ENCODE data around the gene YIPF2. TPM values are rescaled to one million over a fixed set of nuclear protein-coding genes. Genes with fewer than 3 reads are reported as not detected.
A peak's percentile ranks its signal among the peaks of the same experiment; 100 is the strongest.

Gene YIPF2
- 100 to 1,000 TPM in 1 of 4 donors, 10 to 100 TPM in 3; 23.6 to 134 (median 58.4) TPM for total RNA-seq

DNA sequence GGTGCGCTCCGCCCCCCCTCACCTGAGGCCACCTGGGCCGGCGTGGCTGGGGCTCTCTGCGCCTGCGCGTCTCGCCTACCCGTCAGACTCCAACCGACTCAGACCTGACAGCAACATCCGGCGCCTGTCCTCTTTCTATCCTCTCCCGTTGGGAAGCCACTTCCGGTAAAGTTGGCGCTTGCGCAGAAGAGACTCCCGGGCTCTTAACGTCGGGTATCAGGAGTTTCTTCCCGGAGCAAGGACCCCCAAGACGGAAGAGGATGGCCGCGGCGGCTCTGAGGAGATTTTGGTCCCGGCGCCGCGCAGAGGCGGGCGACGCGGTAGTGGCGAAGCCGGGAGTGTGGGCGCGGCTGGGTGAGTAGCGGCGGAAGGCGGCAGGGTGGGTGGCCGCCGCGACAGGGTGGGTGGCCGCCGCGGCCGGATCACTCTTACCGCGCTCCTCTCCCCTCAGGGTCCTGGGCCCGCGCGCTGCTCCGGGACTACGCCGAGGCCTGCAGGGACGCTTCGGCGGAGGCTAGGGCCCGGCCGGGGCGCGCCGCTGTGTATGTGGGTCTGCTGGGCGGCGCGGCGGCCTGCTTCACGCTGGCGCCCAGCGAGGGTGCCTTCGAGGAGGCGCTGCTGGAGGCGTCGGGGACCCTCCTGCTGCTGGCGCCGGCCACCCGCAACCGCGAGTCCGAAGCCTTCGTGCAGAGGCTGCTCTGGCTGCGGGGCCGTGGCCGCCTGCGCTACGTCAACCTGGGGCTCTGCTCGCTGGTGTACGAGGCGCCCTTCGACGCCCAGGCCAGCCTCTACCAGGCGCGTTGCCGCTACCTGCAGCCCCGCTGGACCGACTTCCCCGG lies at the start of gene YIPF2, which contains the start of gene TIMM29:
Gene YIPF2, minus strand, starts transcription at position 77 of the 839 bp plus-strand sequence. CDS start 229 bp downstream, outside the sequence.
Gene TIMM29, plus strand, starts transcription at position 249 of the 839 bp plus-strand sequence. Its CDS starts 12 bp downstream, at position 261.
- 0% methylated on average over 36 of the region's 96 CpGs; no CpG with 5 or more reads in 1 of the 2 donors for WGBS, 2 donors (ENCODE audit: low coverage in 1 of 2)
- Histone ChIP-seq H3K36me3 (peaks cover 0 to 3% (median 0%) of the 10 kb centered on the region in 4 donors), H3K27me3 (no peaks in the 10 kb centered on the region), H3K27ac (peak within 1 kb of the TSS; percentile 86 to 92 (median 89)), H3K4me3 (peak within 1 kb of the TSS; percentile 65 to 92 (median 77)), H3K9me3 (no peaks in the 10 kb centered on the region), H3K4me1 (peaks cover 14 to 26% (median 18%) of the 10 kb centered on the region in 4 donors)
- DNase-seq = peak; percentile 98
- intact Hi-C loops (cut with DNase I; ENCODE audit: low total_unique reads) = loop anchor here (10.0 kb wide), 1 partner anchor 54 kb away; the partner anchor contains the start of gene CARM1
- in situ Hi-C loops (cut with MboI; ENCODE audit: low pct_ligation_motif_present in 1 of 4, low pct_unique_long_range_greater_than_20kb in 1 of 4, low sequenced_read_pairs in 3 of 4) = no loop called here
- peak; percentile 71 for TF ChIP-seq POLR2A (IDR thresholded peaks at IDR 0.05)
- no peak for TF ChIP-seq CTCF (IDR thresholded peaks at IDR 0.05)
- no peak for TF ChIP-seq EP300 (IDR thresholded peaks at IDR 0.05; ENCODE audit: low read depth)
- peak; percentile 65 to 77 (median 72) for TF ChIP-seq POLR2AphosphoS5 (IDR thresholded peaks at IDR 0.05)

GRCh38 chr19:10977742-10978092 lies 49.3 kb upstream of the YIPF2 start:
- Histone ChIP-seq H3K4me3 (no peak overlapping the region), H3K27ac (no peak overlapping the region), H3K9me3 (no peaks in the 10 kb centered on the region), H3K36me3 (no peaks in the 10 kb centered on the region), H3K4me1 (peaks cover 12 to 25% (median 18%) of the 10 kb centered on the region in 4 donors), H3K27me3 (no peaks in the 10 kb centered on the region)
- intact Hi-C loops (cut with DNase I; ENCODE audit: low total_unique reads) = no loop called here
- no peak for TF ChIP-seq EP300 (IDR thresholded peaks at IDR 0.05; ENCODE audit: low read depth)
- TF ChIP-seq POLR2AphosphoS5 (IDR thresholded peaks at IDR 0.05) = no peak
- no peak for TF ChIP-seq CTCF (IDR thresholded peaks at IDR 0.05)
- TF ChIP-seq POLR2A (IDR thresholded peaks at IDR 0.05) = no peak
- in situ Hi-C loops (cut with MboI; ENCODE audit: low pct_ligation_motif_present in 1 of 4, low pct_unique_long_range_greater_than_20kb in 1 of 4, low sequenced_read_pairs in 3 of 4) = no loop called here
- DNase-seq = no peak
- 60 to 76% methylated on average over 1 to 5 of the region's 5 CpGs for WGBS, 2 donors (ENCODE audit: low coverage in 1 of 2)

DNA sequence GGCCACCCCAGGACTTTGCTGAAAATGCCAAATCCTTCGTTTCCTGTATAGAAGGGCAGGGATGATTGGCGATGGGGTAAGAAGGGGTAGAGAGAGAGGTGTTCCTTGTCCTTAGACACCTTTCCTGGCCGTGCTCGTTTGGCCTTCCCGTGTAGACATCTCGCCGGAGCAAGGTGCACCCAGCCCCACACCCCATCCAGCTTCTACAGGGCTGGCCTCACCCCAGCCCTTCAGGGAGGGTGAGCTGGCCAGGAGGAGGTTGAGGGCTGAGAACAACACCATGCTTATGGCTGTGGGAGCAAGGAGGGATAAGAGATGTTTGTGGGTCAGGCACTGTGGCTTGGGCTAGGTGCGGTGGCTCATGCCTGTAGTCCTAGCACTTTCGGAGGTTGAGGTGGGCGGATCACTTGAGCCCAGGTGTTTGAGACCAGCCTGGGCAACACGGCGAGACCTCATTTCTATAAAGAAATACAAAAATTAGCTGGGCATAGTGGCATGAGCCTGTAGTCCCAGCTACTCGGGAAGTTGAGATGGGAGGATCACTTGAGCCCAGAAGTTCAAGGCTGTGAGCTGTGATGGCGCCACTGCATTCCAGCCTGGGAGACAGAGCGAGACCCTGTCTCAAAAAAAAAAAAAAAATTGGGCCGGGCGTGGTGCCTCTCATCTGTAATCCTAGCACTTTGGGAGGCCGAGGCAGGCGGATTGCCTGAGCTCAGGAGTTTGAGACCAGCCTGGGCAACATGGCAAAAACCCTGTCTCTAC lies 47.9 kb upstream of the YIPF2 start:
- Histone ChIP-seq H3K36me3 (no peaks in the 10 kb centered on the region), H3K4me1 (peaks cover 12 to 25% (median 18%) of the 10 kb centered on the region in 4 donors), H3K9me3 (no peaks in the 10 kb centered on the region), H3K27ac (peak overlapping the region; percentile 42 to 74 (median 65)), H3K27me3 (no peaks in the 10 kb centered on the region), H3K4me3 (peak overlapping the region in 1 of 4 donors; percentile 2)
- intact Hi-C loops (cut with DNase I; ENCODE audit: low total_unique reads) (no loop called here), in situ Hi-C loops (cut with MboI; ENCODE audit: low pct_ligation_motif_present in 1 of 4, low pct_unique_long_range_greater_than_20kb in 1 of 4, low sequenced_read_pairs in 3 of 4) (no loop called here)
- TF ChIP-seq POLR2A (IDR thresholded peaks at IDR 0.05) (no peak), POLR2AphosphoS5 (IDR thresholded peaks at IDR 0.05) (no peak), CTCF (IDR thresholded peaks at IDR 0.05) (no peak), EP300 (IDR thresholded peaks at IDR 0.05; ENCODE audit: low read depth) (no peak)
- 58 to 77% methylated on average over 11 to 19 of the region's 19 CpGs for WGBS, 2 donors (ENCODE audit: low coverage in 1 of 2)
- DNase-seq = no peak

Data from transverse colon (tissue), 4 donors.